ENCODE results near the gene DMC1.
"Not testable (repeated sequence)": the region's sequence is repeated elsewhere in the genome, so short reads cannot be mapped to it uniquely, and the experiment has no call there.

The DMC1 gene

GRCh38 chr22:38471237-38471636 is 98.7 kb downstream of the DMC1 start:
- H2AFZ ChIP-seq (ENCODE audit: insufficient read depth, low read length, poor library complexity) = no peak overlapping the region
- H3K9me3 ChIP-seq (ENCODE audit: insufficient read depth, low read depth, low read length) = no peaks in the 10 kb centered on the region
- peaks cover 7 to 11% of the 10 kb centered on the region in 2 experiments for H3K4me1 ChIP-seq (ENCODE audit: control insufficient read depth in 1 of 2, insufficient read depth in 2 of 2, low read length in 2 of 2)
- H3K27me3 ChIP-seq (ENCODE audit: insufficient read depth, low read length) = no peaks in the 10 kb centered on the region
- no peak overlapping the region for H2AK5ac ChIP-seq (ENCODE audit: low read length)
- no peak overlapping the region for H2BK5ac ChIP-seq (ENCODE audit: low read depth, low read length, poor library complexity)
- no peak overlapping the region for H3K18ac ChIP-seq (ENCODE audit: low read length)
- no peak overlapping the region for H4K91ac ChIP-seq (ENCODE audit: low read depth, low read length)
- H3K9ac ChIP-seq (ENCODE audit: low read length) = no peak overlapping the region
- no peak overlapping the region for H3K23ac ChIP-seq (ENCODE audit: low read length)
- no peaks in the 10 kb centered on the region for H3K36me3 ChIP-seq (ENCODE audit: control insufficient read depth in 1 of 2, insufficient read depth in 2 of 2, low read length in 2 of 2)
- H2BK120ac ChIP-seq (ENCODE audit: insufficient read depth, low read length, poor library complexity) = no peak overlapping the region
- H3K4ac ChIP-seq (ENCODE audit: low read depth, low read length) = no peak overlapping the region
- DNase-seq = no peak
- H3K4me2 ChIP-seq (ENCODE audit: low read length) = no peak overlapping the region
- H3K4me3 ChIP-seq (ENCODE audit: low read depth, low read length) = no peak overlapping the region
- H3K27ac ChIP-seq (ENCODE audit: low read depth, low read length) = no peak overlapping the region
- H3K79me1 ChIP-seq (ENCODE audit: low read length) = peaks cover 6% of the 10 kb centered on the region
- H3K14ac ChIP-seq (ENCODE audit: low read length) = no peak overlapping the region
- H3K79me2 ChIP-seq (ENCODE audit: control insufficient read depth, insufficient read depth, low read length, poor library complexity) = peaks cover 6% of the 10 kb centered on the region
- no peak overlapping the region for H2BK12ac ChIP-seq (ENCODE audit: low read length)
- no peak overlapping the region for H4K12ac ChIP-seq (ENCODE audit: low read depth, low read length)
- H4K8ac ChIP-seq (ENCODE audit: low read depth, low read length) = no peak overlapping the region
- no CpG with 5 or more reads among the region's 11 CpGs for WGBS (ENCODE audit: extremely low coverage, insufficient coverage, insufficient read length)

- not testable (repeated sequence) for H4K91ac ChIP-seq (ENCODE audit: low read depth, low read length); H2BK5ac ChIP-seq (ENCODE audit: low read depth, low read length, poor library complexity); DNase-seq; H3K18ac ChIP-seq (ENCODE audit: low read length); H4K8ac ChIP-seq (ENCODE audit: low read depth, low read length); H2BK120ac ChIP-seq (ENCODE audit: insufficient read depth, low read length, poor library complexity); H3K36me3 ChIP-seq (ENCODE audit: control insufficient read depth in 1 of 2, insufficient read depth in 2 of 2, low read length in 2 of 2); H3K4ac ChIP-seq (ENCODE audit: low read depth, low read length); H3K9me3 ChIP-seq (ENCODE audit: insufficient read depth, low read depth, low read length); H3K79me2 ChIP-seq (ENCODE audit: control insufficient read depth, insufficient read depth, low read length, poor library complexity); H3K9ac ChIP-seq (ENCODE audit: low read length); H2BK12ac ChIP-seq (ENCODE audit: low read length); H3K4me2 ChIP-seq (ENCODE audit: low read length); H3K14ac ChIP-seq (ENCODE audit: low read length); H3K27ac ChIP-seq (ENCODE audit: low read depth, low read length); H3K4me3 ChIP-seq (ENCODE audit: low read depth, low read length); H4K12ac ChIP-seq (ENCODE audit: low read depth, low read length); H3K79me1 ChIP-seq (ENCODE audit: low read length); H3K23ac ChIP-seq (ENCODE audit: low read length); H3K27me3 ChIP-seq (ENCODE audit: insufficient read depth, low read length); H2AK5ac ChIP-seq (ENCODE audit: low read length); H2AFZ ChIP-seq (ENCODE audit: insufficient read depth, low read length, poor library complexity)
- no CpG with 5 or more reads among the region's 10 CpGs for WGBS (ENCODE audit: extremely low coverage, insufficient coverage, insufficient read length)
- peaks cover 7 to 11% of the 10 kb centered on the region in 2 experiments for H3K4me1 ChIP-seq (ENCODE audit: control insufficient read depth in 1 of 2, insufficient read depth in 2 of 2, low read length in 2 of 2)
These were observed 99.8 kb downstream of the DMC1 start for GRCh38 chr22:38470179-38470578.

GRCh38 chr22:38469306-38469781 is 100.6 kb downstream of the DMC1 start:
- Histone ChIP-seq H2BK5ac (ENCODE audit: low read depth, low read length, poor library complexity) (no peak overlapping the region), H3K79me2 (ENCODE audit: control insufficient read depth, insufficient read depth, low read length, poor library complexity) (peaks cover 6% of the 10 kb centered on the region), H3K4me1 (ENCODE audit: control insufficient read depth in 1 of 2, insufficient read depth in 2 of 2, low read length in 2 of 2) (peaks cover 7 to 11% of the 10 kb centered on the region in 2 experiments), H3K79me1 (ENCODE audit: low read length) (peaks cover 6% of the 10 kb centered on the region), H4K12ac (ENCODE audit: low read depth, low read length) (peak overlapping the region; percentile 9), H3K27ac (ENCODE audit: low read depth, low read length) (no peak overlapping the region), H3K18ac (ENCODE audit: low read length) (no peak overlapping the region), H3K9me3 (ENCODE audit: insufficient read depth, low read depth, low read length) (peaks cover 2% of the 10 kb centered on the region), H3K23ac (ENCODE audit: low read length) (no peak overlapping the region), H4K91ac (ENCODE audit: low read depth, low read length) (no peak overlapping the region), H3K4me2 (ENCODE audit: low read length) (no peak overlapping the region), H3K27me3 (ENCODE audit: insufficient read depth, low read length) (no peaks in the 10 kb centered on the region), H4K8ac (ENCODE audit: low read depth, low read length) (no peak overlapping the region), H2AFZ (ENCODE audit: insufficient read depth, low read length, poor library complexity) (no peak overlapping the region), H3K4ac (ENCODE audit: low read depth, low read length) (no peak overlapping the region), H3K9ac (ENCODE audit: low read length) (no peak overlapping the region), H2BK12ac (ENCODE audit: low read length) (no peak overlapping the region), H2AK5ac (ENCODE audit: low read length) (no peak overlapping the region), H3K36me3 (ENCODE audit: control insufficient read depth in 1 of 2, insufficient read depth in 2 of 2, low read length in 2 of 2) (no peaks in the 10 kb centered on the region), H3K14ac (ENCODE audit: low read length) (no peak overlapping the region), H2BK120ac (ENCODE audit: insufficient read depth, low read length, poor library complexity) (no peak overlapping the region), H3K4me3 (ENCODE audit: low read depth, low read length) (no peak overlapping the region)
- no peak for DNase-seq
- no CpG with 5 or more reads among the region's 6 CpGs for WGBS (ENCODE audit: extremely low coverage, insufficient coverage, insufficient read length)

Data from trophoblast cell (in vitro differentiated cells and primary cell).